H9 (cell line): ENCODE measurements around the gene FAM228B. TPM values are rescaled to one million over a fixed set of nuclear protein-coding genes. Genes with fewer than 3 reads are reported as not detected.

Source experiments
- DNase-seq: peaks from one replicate; pipeline ENCODE4 v3.0.0-alpha.2; 2017
- H2AFZ ChIP-seq: one replicate; pipeline ENCODE4 v1.6.1; 2013; ENCODE audit warnings: mild to moderate bottlenecking, low read length, control low read depth, moderate library complexity
- H2AK5ac ChIP-seq: 2 replicates; pipeline ENCODE4 v1.6.1; 2013; ENCODE audit warnings: low read length, control low read depth, mixed read lengths; ENCODE audit not compliant: insufficient read length
- H2BK120ac ChIP-seq: one replicate; pipeline ENCODE4 v1.6.1; 2013; ENCODE audit warnings: low read depth, mild to moderate bottlenecking, low read length, control low read depth, inconsistent platforms; ENCODE audit not compliant: poor library complexity, severe bottlenecking
- H2BK12ac ChIP-seq: 2 replicates; pipeline ENCODE4 v1.6.1; 2013; ENCODE audit warnings: low read length, control low read depth, mixed read lengths, low read depth; ENCODE audit not compliant: insufficient read length
- H2BK15ac ChIP-seq: 2 replicates; pipeline ENCODE4 v1.6.1; 2013; ENCODE audit warnings: low read depth, low read length, control low read depth
- H2BK20ac ChIP-seq: one replicate; pipeline ENCODE4 v1.6.1; 2013; ENCODE audit warnings: low read depth, mild to moderate bottlenecking, low read length, control low read depth, inconsistent platforms; ENCODE audit not compliant: poor library complexity, severe bottlenecking
- H2BK5ac ChIP-seq: 2 replicates; pipeline ENCODE4 v1.6.1; 2013; ENCODE audit warnings: low read length, control low read depth, mixed read lengths; ENCODE audit not compliant: insufficient read length
- H3K14ac ChIP-seq: 2 replicates; pipeline ENCODE4 v1.6.1; 2013; ENCODE audit warnings: low read length, control low read depth; ENCODE audit not compliant: insufficient read depth
- H3K18ac ChIP-seq: 2 replicates; pipeline ENCODE4 v1.6.1; 2013; ENCODE audit warnings: low read depth, mild to moderate bottlenecking, mixed read lengths, low read length, control low read depth; ENCODE audit not compliant: insufficient read length
- H3K23ac ChIP-seq: 2 replicates; pipeline ENCODE4 v1.6.1; 2013; ENCODE audit warnings: low read length, control low read depth, mixed read lengths, low read depth; ENCODE audit not compliant: insufficient read length
- H3K23me2 ChIP-seq: 2 replicates; pipeline ENCODE4 v1.6.1; 2013; ENCODE audit warnings: low read depth, mild to moderate bottlenecking, mixed read lengths, low read length, control low read depth; ENCODE audit not compliant: insufficient read length, poor library complexity, severe bottlenecking
- H3K27ac ChIP-seq: 2 replicates; pipeline ENCODE4 v1.5.1; 2013; ENCODE audit warnings: low read length, control low read depth, mixed read lengths, low read depth; ENCODE audit not compliant: insufficient read length
- H3K27me3 ChIP-seq: 2 replicates; pipeline ENCODE4 v1.6.1; 2013; ENCODE audit warnings: low read length, control low read depth, inconsistent platforms; ENCODE audit not compliant: insufficient read depth
- H3K4ac ChIP-seq: 2 replicates; pipeline ENCODE4 v1.6.1; 2013; ENCODE audit warnings: low read depth, mild to moderate bottlenecking, control low read depth, inconsistent platforms, low read length, moderate library complexity
- H3K4me1 ChIP-seq: 2 replicates; pipeline ENCODE4 v1.6.1; 2013; ENCODE audit warnings: low read length, control low read depth, inconsistent platforms; ENCODE audit not compliant: insufficient read depth
- H3K4me2 ChIP-seq: 2 replicates; pipeline ENCODE4 v1.6.1; 2013; ENCODE audit warnings: low read length, control low read depth, mixed read lengths; ENCODE audit not compliant: insufficient read length, insufficient read depth
- H3K56ac ChIP-seq: 2 replicates; pipeline ENCODE4 v1.6.1; 2013; ENCODE audit warnings: low read depth, mild to moderate bottlenecking, mixed read lengths, low read length, control low read depth; ENCODE audit not compliant: insufficient read length
- H3K79me1 ChIP-seq: 2 replicates; pipeline ENCODE4 v1.6.1; 2013; ENCODE audit warnings: low read depth, mild to moderate bottlenecking, moderate library complexity, low read length, control low read depth, inconsistent platforms; ENCODE audit not compliant: insufficient read depth, poor library complexity, severe bottlenecking
- H3K79me2 ChIP-seq: 2 replicates; pipeline ENCODE4 v1.6.1; 2013; ENCODE audit warnings: low read length, control low read depth, inconsistent platforms; ENCODE audit not compliant: insufficient read depth
- H3K9ac ChIP-seq: 2 replicates; pipeline ENCODE4 v1.6.1; 2013; ENCODE audit warnings: low read length, control low read depth, mixed read lengths; ENCODE audit not compliant: insufficient read length; ENCODE audit errors: extremely low read depth
- H3K9me3 ChIP-seq: one replicate; pipeline ENCODE4 v1.6.1; 2013; ENCODE audit warnings: low read depth, low read length, inconsistent platforms; ENCODE audit not compliant: control insufficient read depth
- H3T11ph ChIP-seq: one replicate; pipeline ENCODE4 v1.6.1; 2013; ENCODE audit warnings: mild to moderate bottlenecking, low read length, control low read depth, inconsistent platforms
- H4K20me1 ChIP-seq: one replicate; pipeline ENCODE4 v1.6.1; 2013; ENCODE audit not compliant: control insufficient read depth, insufficient read length, insufficient read depth
- H4K5ac ChIP-seq: 2 replicates; pipeline ENCODE4 v1.6.1; 2013; ENCODE audit warnings: low read depth, mild to moderate bottlenecking, mixed read lengths, low read length, control low read depth; ENCODE audit not compliant: insufficient read length
- H4K8ac ChIP-seq: replicated peaks from 2 replicates; pipeline ENCODE4 v1.6.1; 2013; ENCODE audit warnings: low read length, control low read depth, mixed read lengths, low read depth; ENCODE audit not compliant: insufficient read length
- H4K91ac ChIP-seq: 2 replicates; pipeline ENCODE4 v1.6.1; 2013; ENCODE audit warnings: low read depth, mild to moderate bottlenecking, moderate library complexity, mixed read lengths, low read length, control low read depth; ENCODE audit not compliant: insufficient read length
- H3K27ac Mint-ChIP-seq, 3 experiments: 2 replicates in 2 of 3; 3 replicates in 1 of 3; pipeline ENCODE4 v1.8.0; 2020 to 2021; ENCODE audit warnings: mixed read lengths in 3 of 3, mild to moderate bottlenecking in 1 of 3, moderate library complexity in 1 of 3
- H3K27me3 Mint-ChIP-seq: 2 replicates; pipeline ENCODE4 v1.8.0; 2021; ENCODE audit warnings: low read depth, mild to moderate bottlenecking, moderate library complexity, mixed read lengths
- H3K36me3 Mint-ChIP-seq, 3 experiments: 2 replicates in 2 of 3; 3 replicates in 1 of 3; pipeline ENCODE4 v1.8.0; 2020 to 2021; ENCODE audit warnings: low read depth in 3 of 3, mixed read lengths in 3 of 3; ENCODE audit not compliant: insufficient read depth in 1 of 3
- H3K4me1 Mint-ChIP-seq, 2 experiments: 2 replicates each; pipeline ENCODE4 v1.8.0; 2020; ENCODE audit warnings: mixed read lengths in 2 of 2
- H3K4me3 Mint-ChIP-seq, 2 experiments: 2 replicates in 1 of 2; 3 replicates in 1 of 2; pipeline ENCODE4 v1.8.0; 2020 to 2021; ENCODE audit warnings: mild to moderate bottlenecking in 2 of 2, mixed read lengths in 2 of 2, moderate library complexity in 1 of 2
- H3K9me3 Mint-ChIP-seq, 2 experiments: 2 replicates in 1 of 2; 3 replicates in 1 of 2; pipeline ENCODE4 v1.8.0; 2020; ENCODE audit warnings: mild to moderate bottlenecking in 2 of 2, mixed read lengths in 2 of 2, moderate library complexity in 1 of 2
- CTCF ChIP-seq: fragments of 200-600 bp; sonication (generic); conservative IDR thresholded peaks from 3 replicates; pipeline ENCODE4 v1.8.0; 2021; ENCODE audit warnings: antibody characterized with exemption, mild to moderate bottlenecking
- WGBS: extraction: QIAGEN DNeasy Blood & Tissue Kit; methylation state at CpG from one replicate; pipeline ENCODE4 v1.1.7; 2013; ENCODE audit warnings: missing lambda C conversion rate, low lambda C conversion rate, mixed read lengths; ENCODE audit not compliant: insufficient read length; ENCODE audit errors: extremely low coverage; 5-methylcytosine and 5-hydroxymethylcytosine counted together
- total RNA-seq: library from RNA; stranded (reverse); gene quantifications from 2 replicates; pipeline ENCODE4 v1.2.1, GENCODE V29; 2021

Gene FAM228B
- total RNA-seq, 1 experiment from 2014 or later = 6.5 TPM

DNA sequence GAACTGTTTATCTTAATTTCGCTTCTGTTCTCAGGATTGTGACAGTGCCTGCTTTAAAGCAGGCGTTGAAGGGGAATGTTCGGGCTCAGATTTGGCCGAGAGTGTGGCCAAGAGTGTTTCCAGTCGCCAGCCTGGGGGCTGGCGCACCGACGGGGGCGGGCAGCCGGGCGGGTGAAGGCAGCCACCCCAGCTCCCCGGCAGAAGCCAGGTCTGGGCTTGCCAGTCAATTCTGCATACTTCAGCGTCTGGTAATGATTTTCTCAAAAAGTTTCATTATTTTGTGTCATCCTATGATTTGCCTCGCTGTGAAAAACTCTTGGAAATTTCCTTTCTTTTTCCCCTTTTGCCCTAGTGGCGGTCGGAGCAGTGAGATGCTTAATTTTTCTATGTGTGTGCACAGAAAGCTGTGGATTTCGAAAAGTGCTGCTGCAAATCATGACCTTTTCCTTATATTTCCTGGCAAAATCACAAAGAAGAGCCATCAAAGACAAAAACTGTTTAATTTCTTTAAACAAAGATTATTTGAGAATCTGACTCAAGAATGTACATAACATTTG lies 52.4 kb downstream of the FAM228B start:
- Histone ChIP-seq H4K20me1 (no peaks in the 10 kb centered on the region), H2BK20ac (no peak overlapping the region), H3K4me1 (no peaks in the 10 kb centered on the region), H3K23ac (no peak overlapping the region), H3K4me2 (no peak overlapping the region), H3K79me1 (no peaks in the 10 kb centered on the region), H3K4ac (no peak overlapping the region), H2AFZ (no peak overlapping the region), H2BK120ac (no peak overlapping the region), H3K9ac (no peak overlapping the region), H3K79me2 (no peaks in the 10 kb centered on the region), H4K8ac (no peak overlapping the region), H3K56ac (no peak overlapping the region), H4K5ac (no peak overlapping the region), H3K27me3 (no peaks in the 10 kb centered on the region), H2AK5ac (no peak overlapping the region), H3K9me3 (no peaks in the 10 kb centered on the region), H3K23me2 (no peaks in the 10 kb centered on the region), H2BK12ac (no peak overlapping the region), H2BK5ac (no peak overlapping the region), H3K18ac (no peak overlapping the region), H4K91ac (no peak overlapping the region), H2BK15ac (no peak overlapping the region), H3T11ph (no peak overlapping the region), H3K14ac (no peak overlapping the region), H3K27ac (no peak overlapping the region)
- H3K4me1 Mint-ChIP-seq = no peaks in the 10 kb centered on the region
- no peak overlapping the region for H3K4me3 Mint-ChIP-seq
- no peak for TF ChIP-seq CTCF
- H3K9me3 Mint-ChIP-seq = no peaks in the 10 kb centered on the region
- H3K36me3 Mint-ChIP-seq = no peaks in the 10 kb centered on the region
- no peak overlapping the region for H3K27ac Mint-ChIP-seq
- no peaks in the 10 kb centered on the region for H3K27me3 Mint-ChIP-seq
- no peak for DNase-seq
- WGBS = no CpG with 5 or more reads among the region's 17 CpGs
